MM.1S (cell line): ENCODE results near the gene MAP2K2.
A peak's percentile ranks its signal among the peaks of the same experiment; 100 is the strongest.

Source experiments
- DNase-seq: peaks from one replicate; pipeline ENCODE4 v3.0.0-alpha.2; 2015
- H2AFZ ChIP-seq: fragments of 300-600 bp; sonication (generic); 2 replicates; pipeline ENCODE4 v1.6.0; 2016; ENCODE audit warnings: antibody characterized with exemption, low read length
- H3F3A ChIP-seq: fragments of 300-600 bp; sonication (generic); 2 replicates; pipeline ENCODE4 v1.6.1; 2016; ENCODE audit warnings: mild to moderate bottlenecking, antibody characterized with exemption, low read length, moderate library complexity, mixed read lengths; ENCODE audit not compliant: insufficient read depth
- H3K27ac ChIP-seq: fragments of 300-600 bp; sonication (generic); 2 replicates; pipeline ENCODE4 v1.5.1; 2016; ENCODE audit warnings: mild to moderate bottlenecking, low read length
- H3K27me3 ChIP-seq: fragments of 300-600 bp; sonication (generic); replicated peaks from 2 replicates; pipeline ENCODE4 v1.6.0; 2016; ENCODE audit warnings: low read length; ENCODE audit not compliant: insufficient read depth
- H3K36me3 ChIP-seq: fragments of 300-600 bp; sonication (generic); replicated peaks from 2 replicates; pipeline ENCODE4 v1.6.1; 2016; ENCODE audit warnings: mild to moderate bottlenecking, low read length, mixed read lengths; ENCODE audit not compliant: insufficient read depth
- H3K4me1 ChIP-seq: fragments of 300-600 bp; sonication (generic); 2 replicates; pipeline ENCODE4 v1.6.1; 2016; ENCODE audit warnings: low read length, mixed read lengths
- H3K4me2 ChIP-seq: fragments of 300-600 bp; sonication (generic); 2 replicates; pipeline ENCODE4 v1.6.0; 2016; ENCODE audit warnings: low read depth, low read length
- H3K4me3 ChIP-seq: fragments of 300-600 bp; sonication (generic); 2 replicates; pipeline ENCODE4 v1.5.1; 2016; ENCODE audit warnings: low read length, mixed read lengths
- H3K79me2 ChIP-seq: fragments of 300-600 bp; sonication (generic); 2 replicates; pipeline ENCODE4 v1.6.1; 2016; ENCODE audit warnings: mixed run types, low read length, mixed read lengths
- H3K9ac ChIP-seq: fragments of 300-600 bp; sonication (generic); 2 replicates; pipeline ENCODE4 v1.6.1; 2016; ENCODE audit warnings: low read length, mixed read lengths
- H3K9me2 ChIP-seq: fragments of 300-600 bp; sonication (generic); replicated peaks from 2 replicates; pipeline ENCODE4 v1.6.1; 2016; ENCODE audit warnings: mild to moderate bottlenecking, low read length, mixed read lengths; ENCODE audit not compliant: insufficient read depth
- H3K9me3 ChIP-seq: fragments of 300-600 bp; sonication (generic); replicated peaks from 2 replicates; pipeline ENCODE4 v1.6.1; 2016; ENCODE audit warnings: mild to moderate bottlenecking, low read length, mixed read lengths; ENCODE audit not compliant: insufficient read depth
- H4K20me1 ChIP-seq: fragments of 300-600 bp; sonication (generic); 2 replicates; pipeline ENCODE4 v1.6.1; 2016; ENCODE audit warnings: mild to moderate bottlenecking, low read length, moderate library complexity, mixed read lengths; ENCODE audit not compliant: insufficient read depth
- CTCF ChIP-seq: fragments of 300-600 bp; sonication (generic); IDR thresholded peaks from 2 replicates; pipeline ENCODE4 v1.5.1; 2016; ENCODE audit warnings: antibody characterized with exemption, low read length, mixed read lengths
- EZH2 ChIP-seq: fragments of 300-600 bp; sonication (generic); optimal IDR thresholded peaks from 2 replicates; pipeline ENCODE3; 2017; ENCODE audit warnings: low read depth, mild to moderate bottlenecking, antibody characterized with exemption, low read length, mixed read lengths
- EZH2phosphoT487 ChIP-seq: fragments of 300-600 bp; sonication (generic); IDR thresholded peaks from 2 replicates; pipeline ENCODE4 v1.6.1; 2018; ENCODE audit warnings: antibody characterized with exemption, low read length

MAP2K2 gene

GRCh38 chr19:4086411-4086867, 37.5 kb downstream of the MAP2K2 start:
- Histone ChIP-seq H3K9me2 (no peaks in the 10 kb centered on the region), H3K9ac (no peak overlapping the region), H3K79me2 (no peaks in the 10 kb centered on the region), H3K36me3 (no peaks in the 10 kb centered on the region), H3K27ac (no peak overlapping the region), H4K20me1 (no peaks in the 10 kb centered on the region), H3F3A (no peaks in the 10 kb centered on the region), H2AFZ (no peak overlapping the region), H3K4me2 (no peak overlapping the region), H3K4me1 (peaks cover 3% of the 10 kb centered on the region; the same call in 1 of the 2 replicates), H3K9me3 (no peaks in the 10 kb centered on the region), H3K4me3 (no peak overlapping the region), H3K27me3 (no peaks in the 10 kb centered on the region)
- TF ChIP-seq EZH2phosphoT487, result no peak
- no peak for TF ChIP-seq EZH2
- no peak for TF ChIP-seq CTCF
- no peak for DNase-seq

- no peaks in the 10 kb centered on the region for H4K20me1 ChIP-seq
- no peak overlapping the region for H3K4me2 ChIP-seq
- no peaks in the 10 kb centered on the region for H3K9me3 ChIP-seq
- H3K9ac ChIP-seq, result no peak overlapping the region
- peaks cover 3% of the 10 kb centered on the region; the same call in 1 of the 2 replicates for H3K4me1 ChIP-seq
- H3K36me3 ChIP-seq, result no peaks in the 10 kb centered on the region
- no peak overlapping the region for H2AFZ ChIP-seq
- DNase-seq, result no peak
- no peak for TF ChIP-seq EZH2phosphoT487
- no peak for TF ChIP-seq EZH2
- no peaks in the 10 kb centered on the region for H3K79me2 ChIP-seq
- no peaks in the 10 kb centered on the region for H3K27me3 ChIP-seq
- H3K27ac ChIP-seq, result no peak overlapping the region
- H3K4me3 ChIP-seq, result no peak overlapping the region
- no peaks in the 10 kb centered on the region for H3K9me2 ChIP-seq
- H3F3A ChIP-seq, result no peaks in the 10 kb centered on the region
Measured at GRCh38 chr19:4084547-4084877, 39.4 kb downstream of the MAP2K2 start.

GRCh38 chr19:4083677-4084546, 40.0 kb downstream of the MAP2K2 start:
- Histone ChIP-seq H3K4me3 (no peak overlapping the region), H3K27me3 (no peaks in the 10 kb centered on the region), H3K4me2 (no peak overlapping the region), H4K20me1 (no peaks in the 10 kb centered on the region), H3K9me3 (no peaks in the 10 kb centered on the region), H3K4me1 (peaks cover 3% of the 10 kb centered on the region; the same call in 1 of the 2 replicates), H3K9me2 (no peaks in the 10 kb centered on the region), H3K27ac (no peak overlapping the region), H3F3A (no peaks in the 10 kb centered on the region), H2AFZ (peak overlapping the region; percentile 24; the same call in 1 of the 2 replicates), H3K79me2 (no peaks in the 10 kb centered on the region), H3K36me3 (no peaks in the 10 kb centered on the region), H3K9ac (no peak overlapping the region)
- no peak for DNase-seq
- TF ChIP-seq CTCF (no peak), EZH2phosphoT487 (no peak), EZH2 (no peak)

GRCh38 chr19:4082172-4082571, 41.8 kb downstream of the MAP2K2 start:
- Histone ChIP-seq H3K9ac (no peak overlapping the region), H3K4me1 (peaks cover 15% of the 10 kb centered on the region), H3K27me3 (no peaks in the 10 kb centered on the region), H3K27ac (no peak overlapping the region), H3K4me3 (no peak overlapping the region), H3K9me2 (no peaks in the 10 kb centered on the region), H3K9me3 (no peaks in the 10 kb centered on the region), H3K36me3 (no peaks in the 10 kb centered on the region), H2AFZ (no peak overlapping the region), H3K4me2 (no peak overlapping the region), H3F3A (no peaks in the 10 kb centered on the region), H4K20me1 (no peaks in the 10 kb centered on the region), H3K79me2 (no peaks in the 10 kb centered on the region)
- TF ChIP-seq EZH2, result no peak
- TF ChIP-seq EZH2phosphoT487, result no peak
- no peak for TF ChIP-seq CTCF
- DNase-seq, result no peak
